ENCODE data around the gene UCP3. TPM values are rescaled to one million over a fixed set of nuclear protein-coding genes. Genes with fewer than 3 reads are reported as not detected.

The UCP3 gene, protein sequence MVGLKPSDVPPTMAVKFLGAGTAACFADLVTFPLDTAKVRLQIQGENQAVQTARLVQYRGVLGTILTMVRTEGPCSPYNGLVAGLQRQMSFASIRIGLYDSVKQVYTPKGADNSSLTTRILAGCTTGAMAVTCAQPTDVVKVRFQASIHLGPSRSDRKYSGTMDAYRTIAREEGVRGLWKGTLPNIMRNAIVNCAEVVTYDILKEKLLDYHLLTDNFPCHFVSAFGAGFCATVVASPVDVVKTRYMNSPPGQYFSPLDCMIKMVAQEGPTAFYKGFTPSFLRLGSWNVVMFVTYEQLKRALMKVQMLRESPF
- total RNA-seq, result 0.82 TPM

DNA sequence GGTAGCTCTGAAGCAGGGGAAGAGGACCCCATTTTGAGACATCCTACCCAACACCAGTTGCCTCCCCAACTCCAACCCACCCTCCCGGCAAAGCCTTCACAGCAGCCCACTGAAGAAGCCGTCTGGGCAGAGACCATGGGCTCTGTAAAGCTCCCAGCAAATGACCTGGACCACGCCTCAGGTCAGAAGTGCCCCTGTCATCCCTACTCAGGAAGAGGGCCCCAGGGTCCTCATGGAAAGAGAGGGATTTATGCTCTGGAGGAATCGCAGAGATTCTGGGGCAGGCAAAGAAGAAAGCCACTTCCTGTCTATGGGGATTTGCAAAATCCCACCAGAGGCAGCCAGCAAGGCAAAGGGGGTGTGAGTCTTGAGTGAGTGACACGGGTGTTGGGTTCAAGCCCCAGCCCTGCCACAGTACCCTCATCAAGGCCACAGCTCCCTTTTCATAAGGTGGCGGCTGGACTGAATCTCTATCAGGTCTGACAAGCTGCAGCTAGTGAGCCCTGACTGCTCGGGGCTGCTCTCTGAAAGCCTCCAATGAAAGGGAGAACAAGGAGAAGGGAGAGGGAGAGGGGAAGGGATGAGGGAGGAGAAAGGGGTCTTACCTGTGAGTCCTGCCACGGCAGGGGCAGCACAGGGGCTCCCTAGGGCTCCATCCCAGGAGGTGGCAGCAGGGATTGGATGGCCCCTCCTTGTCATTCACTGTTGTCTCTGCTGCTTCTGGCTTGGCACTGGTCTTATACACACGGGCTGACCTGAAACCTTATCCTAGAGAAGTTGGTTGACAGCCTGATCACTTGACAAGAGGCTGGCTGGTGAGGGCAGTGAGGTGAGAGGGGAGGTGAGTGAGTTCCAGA is at the start of gene UCP3:
TSS of gene UCP3 (minus strand) at position 713 of the 857 bp plus-strand sequence. CDS start 2,043 bp downstream, outside the sequence.
- no peak for DNase-seq (ENCODE audit: low spot score in 2 of 2)
- no peak for FAIRE-seq

GRCh38 chr11:74057249-74058151 is 48.6 kb upstream of the UCP3 start:
- FAIRE-seq (no peak), DNase-seq (ENCODE audit: low spot score in 2 of 2) (no peak)

GRCh38 chr11:74055938-74056337 is 47.1 kb upstream of the UCP3 start:
- DNase-seq (ENCODE audit: low spot score in 2 of 2), result no peak
- no peak for FAIRE-seq

DNA sequence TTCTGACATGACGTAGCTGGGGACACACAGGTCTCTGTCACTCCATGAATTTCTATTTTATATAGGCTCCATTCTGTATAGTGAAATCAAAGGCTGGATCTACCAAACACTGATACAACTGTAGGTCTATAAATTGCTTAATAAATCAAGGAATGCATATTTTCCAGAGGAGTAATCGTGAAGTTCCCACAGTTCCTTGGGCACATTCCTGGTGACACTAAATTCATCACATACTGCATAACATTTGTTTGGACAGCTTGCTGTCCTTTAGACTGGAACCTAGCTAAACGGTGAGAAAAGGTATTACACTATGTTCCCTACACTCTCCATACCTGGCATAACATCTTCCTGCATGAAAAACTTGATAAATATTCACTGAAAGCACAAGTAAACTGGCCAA is 41.6 kb upstream of the UCP3 start:
- DNase-seq (ENCODE audit: low spot score in 2 of 2), result no peak
- no peak for FAIRE-seq

DNA sequence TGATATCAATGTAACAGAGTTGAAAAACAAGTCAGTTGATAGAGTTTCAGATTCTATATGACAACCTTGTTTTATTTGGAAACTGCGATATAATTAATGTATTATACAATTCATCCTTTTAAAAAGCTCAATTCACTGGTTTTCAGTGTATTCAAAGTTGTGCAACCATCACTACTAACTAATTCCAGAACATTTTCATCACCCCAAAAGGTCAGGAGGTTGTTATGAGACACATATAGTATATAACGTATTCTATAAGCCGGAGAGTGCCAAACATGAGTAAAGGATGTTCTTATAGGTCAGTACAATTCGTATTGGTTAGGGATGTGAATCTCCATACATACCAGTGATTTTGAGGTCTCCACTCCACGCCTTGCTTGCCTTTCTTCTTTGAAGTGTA is 40.1 kb upstream of the UCP3 start:
- no peak for DNase-seq (ENCODE audit: low spot score in 2 of 2)
- FAIRE-seq, result no peak

- FAIRE-seq, result no peak
- no peak for DNase-seq (ENCODE audit: low spot score in 2 of 2)
Measured at GRCh38 chr11:74044538-74044937, 35.7 kb upstream of the UCP3 start.

GRCh38 chr11:74043450-74043849 is 34.6 kb upstream of the UCP3 start:
- FAIRE-seq (no peak), DNase-seq (ENCODE audit: low spot score in 2 of 2) (no peak)

DNA sequence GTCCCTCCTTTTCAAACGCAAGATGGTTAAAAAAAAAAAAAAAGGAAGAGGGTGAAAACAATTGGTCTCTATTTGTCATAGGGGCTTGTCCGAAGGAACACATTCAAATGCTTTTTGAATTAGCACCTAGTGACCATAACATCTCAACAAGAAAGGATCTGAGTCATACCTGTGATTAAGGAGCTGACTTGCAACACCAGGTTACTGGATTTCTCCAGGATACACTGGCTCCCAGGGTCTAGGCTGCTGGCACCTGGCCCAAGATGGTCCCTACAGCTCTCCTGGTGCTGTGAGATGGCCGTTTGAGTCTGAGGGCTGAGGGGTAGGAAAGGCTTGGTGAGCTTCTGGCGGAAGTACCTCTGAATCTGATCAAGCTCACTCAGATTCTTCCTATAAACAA is 28.4 kb upstream of the UCP3 start:
- FAIRE-seq (no peak), DNase-seq (ENCODE audit: low spot score in 2 of 2) (no peak)

GRCh38 chr11:74035264-74035663 is 26.4 kb upstream of the UCP3 start:
- DNase-seq (ENCODE audit: low spot score in 2 of 2) (no peak), FAIRE-seq (no peak)

GRCh38 chr11:74033046-74033445 is 24.2 kb upstream of the UCP3 start:
- no peak for DNase-seq (ENCODE audit: low spot score in 2 of 2)
- no peak for FAIRE-seq

DNA sequence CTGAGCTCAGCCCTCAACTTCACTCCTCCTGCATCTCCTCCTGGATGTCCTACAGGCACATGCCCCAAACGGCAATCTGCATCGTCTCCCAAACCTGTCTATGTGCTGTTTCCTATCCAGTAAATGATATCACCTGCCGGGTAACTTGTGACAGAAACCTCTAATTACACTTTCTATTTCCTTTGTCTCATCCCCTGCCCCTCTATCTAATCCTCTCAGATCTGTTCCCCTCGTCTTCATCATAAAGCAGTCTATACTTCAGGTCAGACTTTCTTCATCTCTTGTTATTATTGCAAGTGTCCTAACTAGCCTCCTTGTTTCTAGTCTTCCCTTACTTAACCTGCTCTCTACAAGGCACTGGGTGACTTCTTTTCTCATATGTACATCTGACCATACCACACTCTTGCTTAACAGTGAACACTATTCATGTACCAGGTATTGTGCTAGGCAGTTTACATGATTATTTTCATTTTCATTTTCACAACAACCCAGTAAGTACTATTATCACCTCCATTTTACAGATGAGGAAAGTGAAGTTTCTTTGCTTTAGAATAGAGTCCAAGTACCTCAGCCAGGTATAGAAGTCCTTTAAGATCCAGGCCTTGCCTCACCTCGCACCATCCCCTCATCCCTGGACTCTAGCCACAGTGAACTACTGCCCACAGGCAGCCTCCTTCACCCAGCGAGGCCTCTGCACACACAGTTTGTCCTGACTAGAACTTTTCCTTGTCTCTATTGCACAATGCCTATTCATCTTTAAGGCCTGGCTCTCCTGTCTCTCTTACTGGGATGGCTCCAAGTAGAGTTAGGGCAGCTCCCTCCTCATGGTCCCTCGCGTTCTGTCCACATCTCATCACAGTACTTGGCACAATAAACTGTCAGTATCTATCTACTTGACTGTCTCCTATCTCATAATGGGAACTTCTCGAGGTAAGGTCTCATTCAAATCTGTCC is 22.1 kb upstream of the UCP3 start:
- no peak for FAIRE-seq
- no peak for DNase-seq (ENCODE audit: low spot score in 2 of 2)

DNA sequence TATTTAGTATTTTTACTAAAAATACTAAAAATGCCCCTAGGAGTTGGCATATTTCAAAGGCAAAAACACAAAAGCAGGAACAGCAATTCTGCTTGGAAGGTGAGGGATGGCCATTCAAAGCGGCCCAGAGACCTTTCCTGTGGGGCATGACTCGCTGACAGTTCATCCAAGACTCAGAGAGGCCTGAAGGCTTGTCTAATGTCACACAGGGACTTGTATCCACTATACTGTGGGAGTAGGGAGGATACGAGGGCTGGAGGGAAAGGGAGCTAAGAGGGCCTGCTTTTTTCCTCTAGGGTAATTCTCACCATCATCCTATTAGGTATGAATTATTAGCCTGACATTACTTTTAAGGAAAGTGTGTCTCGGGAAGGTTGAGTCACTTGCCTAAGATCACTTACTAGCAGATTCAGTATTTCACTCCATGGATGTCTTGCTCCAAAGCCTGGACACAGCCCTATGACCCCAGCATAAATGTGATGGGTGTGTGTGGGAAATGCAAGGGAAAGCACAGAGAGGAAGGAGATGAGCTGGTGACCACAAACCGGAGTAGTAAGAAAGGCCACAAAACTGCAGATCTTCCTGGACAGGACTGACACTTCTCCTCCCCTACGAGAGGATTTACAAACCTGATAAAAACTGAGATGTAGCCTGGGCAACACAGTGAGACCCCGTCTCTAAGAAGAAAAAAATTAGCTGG is 16.7 kb upstream of the UCP3 start:
- DNase-seq (ENCODE audit: low spot score in 2 of 2) (no peak), FAIRE-seq (no peak)

GRCh38 chr11:74024261-74025029 is 15.6 kb upstream of the UCP3 start:
- FAIRE-seq, result no peak
- no peak for DNase-seq (ENCODE audit: low spot score in 2 of 2)

GRCh38 chr11:74023276-74023675 is 14.4 kb upstream of the UCP3 start:
- no peak for FAIRE-seq
- DNase-seq (ENCODE audit: low spot score in 2 of 2), result no peak

DNA sequence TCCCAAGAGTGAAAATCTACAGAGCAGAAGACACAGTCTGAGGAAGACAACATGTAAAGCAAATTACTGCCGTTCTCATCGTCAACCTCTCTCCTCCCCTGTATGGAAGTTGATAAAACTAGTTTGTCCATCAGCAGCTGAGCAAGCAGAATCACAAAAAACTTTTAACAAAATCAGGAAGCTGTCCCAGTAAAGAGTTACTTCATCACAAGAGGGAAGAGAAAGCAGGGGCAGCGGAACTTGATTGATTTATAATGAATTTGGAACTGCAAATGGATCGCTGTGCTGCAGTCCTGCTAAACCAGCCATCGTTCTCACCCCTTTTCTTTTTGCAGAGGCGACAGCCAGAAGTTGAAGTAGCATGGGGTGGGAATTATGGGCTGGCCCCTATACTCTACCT is 13.7 kb upstream of the UCP3 start:
- FAIRE-seq, result no peak
- no peak for DNase-seq (ENCODE audit: low spot score in 2 of 2)

- DNase-seq (ENCODE audit: low spot score in 2 of 2), result no peak
- no peak for FAIRE-seq
Measured at GRCh38 chr11:74021998-74022397, 13.1 kb upstream of the UCP3 start.

- no peak for DNase-seq (ENCODE audit: low spot score in 2 of 2)
- FAIRE-seq, result no peak
Measured at GRCh38 chr11:74020539-74020938, 11.7 kb upstream of the UCP3 start.

DNA sequence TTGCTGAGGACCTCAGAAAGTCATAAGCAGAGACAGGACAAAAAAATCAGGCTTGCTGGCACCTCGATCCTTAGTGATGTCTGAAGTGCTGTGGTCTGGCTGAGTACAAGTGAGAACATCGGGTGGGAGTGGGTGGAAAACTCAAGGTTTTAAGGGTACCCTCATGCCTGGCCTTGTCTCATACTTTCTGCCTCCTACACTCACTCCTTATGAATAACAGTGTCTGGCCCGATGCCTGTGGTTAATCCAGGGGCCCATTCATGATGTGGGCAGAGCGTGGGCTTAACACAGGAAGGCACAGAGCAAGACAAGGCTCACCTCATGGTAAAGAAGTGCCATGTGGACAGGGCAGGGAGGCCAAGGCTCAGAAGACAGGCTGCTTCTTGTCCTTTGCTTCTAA is 11.0 kb upstream of the UCP3 start:
- no peak for DNase-seq (ENCODE audit: low spot score in 2 of 2)
- FAIRE-seq, result no peak
